ENCODE measurements around the gene CCR4.
"Not testable (repeated sequence)": the region's sequence is repeated elsewhere in the genome, so short reads cannot be mapped to it uniquely, and the experiment has no call there.

Gene CCR4

GRCh38 chr3:32951410-32951811 is at the start of gene CCR4:
TSS of gene CCR4 (plus strand) at chr3:32951644. CDS start at chr3:32953423, 1,779 bp downstream.
- DNase-seq (peak; percentile 24), ATAC-seq (replicated peaks) (peak; percentile 55 to 70)
- no peaks in the 10 kb centered on the region for H3K36me3 Mint-ChIP-seq
- no peaks in the 10 kb centered on the region for H3K9me3 Mint-ChIP-seq
- no peaks in the 10 kb centered on the region for H3K27me3 Mint-ChIP-seq
- peak within 1 kb of the TSS; percentile 17 to 41 for H3K4me3 Mint-ChIP-seq
- peaks cover 10 to 23% of the 10 kb centered on the region in 2 donors for H3K4me1 Mint-ChIP-seq
- H3K27ac Mint-ChIP-seq = peak within 1 kb of the TSS; percentile 70

- Mint-ChIP-seq H3K27me3 (peaks cover 14 to 16% of the 10 kb centered on the region in 2 donors), H3K4me3 (peak overlapping the region; percentile 79 to 82)
- H3K27ac Mint-ChIP-seq, H3K36me3 Mint-ChIP-seq, H3K9me3 Mint-ChIP-seq, H3K4me1 Mint-ChIP-seq: not testable (repeated sequence)
- ATAC-seq (replicated peaks) = peak; percentile 48 to 61
- peak; percentile 24 for DNase-seq
Measured at GRCh38 chr3:32902887-32903371, 48.5 kb upstream of the CCR4 start.

GRCh38 chr3:32903953-32904352 is 47.5 kb upstream of the CCR4 start:
- H3K4me1 Mint-ChIP-seq = peaks cover 0 to 5% of the 10 kb centered on the region in 2 donors
- DNase-seq = no peak
- ATAC-seq (replicated peaks) = no peak
- H3K27me3 Mint-ChIP-seq = peaks cover 7 to 16% of the 10 kb centered on the region in 2 donors
- no peak overlapping the region for H3K27ac Mint-ChIP-seq
- H3K4me3 Mint-ChIP-seq = no peak overlapping the region
- peaks cover 0 to 3% of the 10 kb centered on the region in 2 donors for H3K9me3 Mint-ChIP-seq
- no peaks in the 10 kb centered on the region for H3K36me3 Mint-ChIP-seq

- peaks cover 0 to 4% of the 10 kb centered on the region in 2 donors for H3K4me1 Mint-ChIP-seq
- no peaks in the 10 kb centered on the region for H3K27me3 Mint-ChIP-seq
- H3K36me3 Mint-ChIP-seq = peaks cover 0 to 2% of the 10 kb centered on the region in 2 donors
- H3K9me3 Mint-ChIP-seq = no peaks in the 10 kb centered on the region
- ATAC-seq (replicated peaks) (no peak), DNase-seq (no peak)
- no peak overlapping the region for H3K4me3 Mint-ChIP-seq
- H3K27ac Mint-ChIP-seq = no peak overlapping the region
Measured at GRCh38 chr3:32909999-32910398, 41.4 kb upstream of the CCR4 start.

- DNase-seq = no peak
- Mint-ChIP-seq H3K4me1 (peaks cover 0 to 4% of the 10 kb centered on the region in 2 donors), H3K27ac (no peak overlapping the region), H3K4me3 (no peak overlapping the region), H3K36me3 (peaks cover 0 to 3% of the 10 kb centered on the region in 2 donors), H3K27me3 (no peaks in the 10 kb centered on the region), H3K9me3 (peaks cover 0 to under 1% of the 10 kb centered on the region in 2 donors)
- no peak for ATAC-seq (replicated peaks)
Measured at GRCh38 chr3:32910954-32911353, 40.5 kb upstream of the CCR4 start.

- H3K27me3 Mint-ChIP-seq = no peaks in the 10 kb centered on the region
- H3K4me1 Mint-ChIP-seq = peaks cover 0 to 4% of the 10 kb centered on the region in 2 donors
- H3K36me3 Mint-ChIP-seq = peaks cover 4 to 5% of the 10 kb centered on the region in 2 donors
- ATAC-seq (replicated peaks) (no peak), DNase-seq (no peak)
- H3K9me3 Mint-ChIP-seq = peaks cover 6% of the 10 kb centered on the region in 2 donors
- H3K27ac Mint-ChIP-seq = no peak overlapping the region
- H3K4me3 Mint-ChIP-seq = no peak overlapping the region
Measured at GRCh38 chr3:32912046-32912445, 39.4 kb upstream of the CCR4 start.

- no peaks in the 10 kb centered on the region for H3K27me3 Mint-ChIP-seq
- H3K4me1 Mint-ChIP-seq = peaks cover 0 to 4% of the 10 kb centered on the region in 2 donors
- H3K4me3 Mint-ChIP-seq = no peak overlapping the region
- ATAC-seq (replicated peaks) (no peak), DNase-seq (no peak)
- peaks cover 10 to 11% of the 10 kb centered on the region in 2 donors for H3K9me3 Mint-ChIP-seq
- peaks cover 5 to 10% of the 10 kb centered on the region in 2 donors for H3K36me3 Mint-ChIP-seq
- H3K27ac Mint-ChIP-seq = no peak overlapping the region
Measured at GRCh38 chr3:32913790-32914446, 37.5 kb upstream of the CCR4 start.

- ATAC-seq (replicated peaks) (no peak), DNase-seq (no peak)
- Mint-ChIP-seq H3K4me1 (no peaks in the 10 kb centered on the region), H3K27me3 (peaks cover 0 to 4% of the 10 kb centered on the region in 2 donors), H3K36me3 (peaks cover 3 to 10% of the 10 kb centered on the region in 2 donors), H3K9me3 (peaks cover 10 to 13% of the 10 kb centered on the region in 2 donors), H3K27ac (no peak overlapping the region), H3K4me3 (no peak overlapping the region)
Measured at GRCh38 chr3:32919920-32920319, 31.5 kb upstream of the CCR4 start.

GRCh38 chr3:32922078-32922477 is 29.4 kb upstream of the CCR4 start:
- H3K4me1 Mint-ChIP-seq = no peaks in the 10 kb centered on the region
- H3K27ac Mint-ChIP-seq = no peak overlapping the region
- H3K9me3 Mint-ChIP-seq = peaks cover 3 to 8% of the 10 kb centered on the region in 2 donors
- no peak for ATAC-seq (replicated peaks)
- DNase-seq = no peak
- H3K27me3 Mint-ChIP-seq = peaks cover 0 to 4% of the 10 kb centered on the region in 2 donors
- no peak overlapping the region for H3K4me3 Mint-ChIP-seq
- H3K36me3 Mint-ChIP-seq = peaks cover 1 to 4% of the 10 kb centered on the region in 2 donors

GRCh38 chr3:32930161-32930560 is 21.3 kb upstream of the CCR4 start:
- H3K27ac Mint-ChIP-seq = no peak overlapping the region
- H3K4me3 Mint-ChIP-seq = no peak overlapping the region
- peaks cover 9 to 13% of the 10 kb centered on the region in 2 donors for H3K9me3 Mint-ChIP-seq
- DNase-seq (no peak), ATAC-seq (replicated peaks) (no peak)
- no peaks in the 10 kb centered on the region for H3K4me1 Mint-ChIP-seq
- H3K27me3 Mint-ChIP-seq = peaks cover 20 to 26% of the 10 kb centered on the region in 2 donors
- H3K36me3 Mint-ChIP-seq = peaks cover 0 to 9% of the 10 kb centered on the region in 2 donors

- not testable (repeated sequence) for H3K4me1 Mint-ChIP-seq; ATAC-seq (replicated peaks); H3K27ac Mint-ChIP-seq; H3K4me3 Mint-ChIP-seq; DNase-seq; H3K36me3 Mint-ChIP-seq
- peaks cover 20 to 26% of the 10 kb centered on the region in 2 donors for H3K27me3 Mint-ChIP-seq
- peaks cover 9 to 13% of the 10 kb centered on the region in 2 donors for H3K9me3 Mint-ChIP-seq
Measured at GRCh38 chr3:32931273-32931672, 20.2 kb upstream of the CCR4 start.

- Mint-ChIP-seq H3K4me1 (no peaks in the 10 kb centered on the region), H3K27ac (no peak overlapping the region), H3K36me3 (peaks cover 0 to 9% of the 10 kb centered on the region in 2 donors), H3K4me3 (no peak overlapping the region), H3K9me3 (peaks cover 6 to 13% of the 10 kb centered on the region in 2 donors), H3K27me3 (peaks cover 7 to 17% of the 10 kb centered on the region in 2 donors)
- ATAC-seq (replicated peaks) (no peak), DNase-seq (no peak)
Measured at GRCh38 chr3:32934150-32934742, 17.2 kb upstream of the CCR4 start.

- DNase-seq (no peak), ATAC-seq (replicated peaks) (no peak)
- Mint-ChIP-seq H3K4me3 (no peak overlapping the region), H3K9me3 (no peaks in the 10 kb centered on the region), H3K27ac (no peak overlapping the region), H3K4me1 (no peaks in the 10 kb centered on the region), H3K36me3 (no peaks in the 10 kb centered on the region), H3K27me3 (no peaks in the 10 kb centered on the region)
Measured at GRCh38 chr3:32937331-32937730, 14.1 kb upstream of the CCR4 start.

GRCh38 chr3:32939531-32940284 is 11.7 kb upstream of the CCR4 start:
- H3K9me3 Mint-ChIP-seq; ATAC-seq (replicated peaks); H3K27ac Mint-ChIP-seq; H3K4me1 Mint-ChIP-seq; H3K36me3 Mint-ChIP-seq; H3K27me3 Mint-ChIP-seq; H3K4me3 Mint-ChIP-seq; DNase-seq: not testable (repeated sequence)
